Muscle layer of colon (tissue), 2 donors: ENCODE data around the gene IGF1R.

Source experiments
- H3K27ac ChIP-seq: one replicate; pipeline ENCODE4 v1.7.0; 2013; ENCODE audit warnings: low read depth, mild to moderate bottlenecking, low read length, moderate library complexity
- H3K27me3 ChIP-seq, 2 donors: one replicate each; pipeline ENCODE4 v1.7.0; 2013; ENCODE audit warnings: low read length in 2 of 2, mild to moderate bottlenecking in 2 of 2; ENCODE audit not compliant: insufficient read depth in 2 of 2, control insufficient read depth in 1 of 2
- H3K36me3 ChIP-seq: one replicate; pipeline ENCODE4 v1.7.0; 2013; ENCODE audit warnings: mild to moderate bottlenecking, low read length; ENCODE audit not compliant: insufficient read depth
- H3K4me1 ChIP-seq: one replicate; pipeline ENCODE4 v1.7.0; 2013; ENCODE audit warnings: mild to moderate bottlenecking, low read length; ENCODE audit not compliant: insufficient read depth
- H3K4me3 ChIP-seq, 2 donors: one replicate each; pipeline ENCODE4 v1.7.0; 2013; ENCODE audit warnings: low read length in 2 of 2, low read depth in 1 of 2, mild to moderate bottlenecking in 1 of 2, moderate library complexity in 1 of 2
- H3K9ac ChIP-seq: one replicate; pipeline ENCODE4 v1.7.0; 2013; ENCODE audit warnings: low read length
- H3K9me3 ChIP-seq: one replicate; pipeline ENCODE4 v1.7.0; 2013; ENCODE audit warnings: mild to moderate bottlenecking, low read length
- donor health status: abdominal sarcoma.
- donor health status: Adenocarcinoma of cecum.

IGF1R gene

GRCh38 chr15:98785807-98786621, 137.7 kb downstream of the IGF1R start:
- Histone ChIP-seq H3K27me3 (no peaks in the 10 kb centered on the region), H3K27ac (no peak overlapping the region), H3K9ac (no peak overlapping the region), H3K9me3 (no peaks in the 10 kb centered on the region), H3K4me3 (no peak overlapping the region), H3K36me3 (no peaks in the 10 kb centered on the region), H3K4me1 (peaks cover 31% of the 10 kb centered on the region)

- Histone ChIP-seq H3K9me3 (no peaks in the 10 kb centered on the region), H3K27me3 (no peaks in the 10 kb centered on the region), H3K36me3 (no peaks in the 10 kb centered on the region), H3K9ac (no peak overlapping the region), H3K4me3 (no peak overlapping the region), H3K4me1 (peaks cover 31% of the 10 kb centered on the region), H3K27ac (no peak overlapping the region)
These were observed 138.4 kb downstream of the IGF1R start for GRCh38 chr15:98786717-98787116.

GRCh38 chr15:98787194-98787593, 138.9 kb downstream of the IGF1R start:
- Histone ChIP-seq H3K4me1 (peaks cover 31% of the 10 kb centered on the region), H3K4me3 (no peak overlapping the region), H3K9ac (no peak overlapping the region), H3K36me3 (no peaks in the 10 kb centered on the region), H3K27me3 (no peaks in the 10 kb centered on the region), H3K27ac (no peak overlapping the region), H3K9me3 (no peaks in the 10 kb centered on the region)

- Histone ChIP-seq H3K4me3 (no peak overlapping the region), H3K9me3 (no peaks in the 10 kb centered on the region), H3K27ac (no peak overlapping the region), H3K27me3 (no peaks in the 10 kb centered on the region), H3K9ac (no peak overlapping the region), H3K4me1 (peaks cover 39% of the 10 kb centered on the region), H3K36me3 (no peaks in the 10 kb centered on the region)
These were observed 139.8 kb downstream of the IGF1R start for GRCh38 chr15:98787936-98788757.

- H3K9me3 ChIP-seq, result no peaks in the 10 kb centered on the region
- no peak overlapping the region for H3K9ac ChIP-seq
- no peaks in the 10 kb centered on the region for H3K36me3 ChIP-seq
- H3K4me1 ChIP-seq, result peaks cover 40% of the 10 kb centered on the region
- no peak overlapping the region for H3K27ac ChIP-seq
- no peaks in the 10 kb centered on the region for H3K27me3 ChIP-seq
- no peak overlapping the region for H3K4me3 ChIP-seq
These were observed 140.7 kb downstream of the IGF1R start for GRCh38 chr15:98789020-98789419.

GRCh38 chr15:98790270-98790669, 141.9 kb downstream of the IGF1R start:
- H3K27me3 ChIP-seq, result no peaks in the 10 kb centered on the region
- no peaks in the 10 kb centered on the region for H3K9me3 ChIP-seq
- H3K27ac ChIP-seq, result no peak overlapping the region
- no peaks in the 10 kb centered on the region for H3K36me3 ChIP-seq
- H3K4me1 ChIP-seq, result peaks cover 50% of the 10 kb centered on the region
- no peak overlapping the region for H3K4me3 ChIP-seq
- no peak overlapping the region for H3K9ac ChIP-seq

- Histone ChIP-seq H3K36me3 (no peaks in the 10 kb centered on the region), H3K9ac (no peak overlapping the region), H3K27ac (no peak overlapping the region), H3K9me3 (no peaks in the 10 kb centered on the region), H3K27me3 (no peaks in the 10 kb centered on the region), H3K4me3 (no peak overlapping the region), H3K4me1 (peaks cover 49% of the 10 kb centered on the region)
These were observed 142.8 kb downstream of the IGF1R start for GRCh38 chr15:98791046-98791701.

GRCh38 chr15:98792117-98792516, 143.8 kb downstream of the IGF1R start:
- H3K27me3 ChIP-seq, result no peaks in the 10 kb centered on the region
- H3K27ac ChIP-seq, result no peak overlapping the region
- H3K9me3 ChIP-seq, result no peaks in the 10 kb centered on the region
- no peak overlapping the region for H3K9ac ChIP-seq
- H3K4me3 ChIP-seq, result no peak overlapping the region
- H3K4me1 ChIP-seq, result peaks cover 44% of the 10 kb centered on the region
- H3K36me3 ChIP-seq, result no peaks in the 10 kb centered on the region

- no peaks in the 10 kb centered on the region for H3K27me3 ChIP-seq
- no peak overlapping the region for H3K27ac ChIP-seq
- no peak overlapping the region for H3K4me3 ChIP-seq
- H3K9me3 ChIP-seq, result no peaks in the 10 kb centered on the region
- no peak overlapping the region for H3K9ac ChIP-seq
- H3K4me1 ChIP-seq, result peaks cover 43% of the 10 kb centered on the region
- H3K36me3 ChIP-seq, result no peaks in the 10 kb centered on the region
These were observed 145.9 kb downstream of the IGF1R start for GRCh38 chr15:98794211-98794610.

- H3K9me3 ChIP-seq, result no peaks in the 10 kb centered on the region
- no peak overlapping the region for H3K27ac ChIP-seq
- no peak overlapping the region for H3K4me3 ChIP-seq
- H3K27me3 ChIP-seq, result no peaks in the 10 kb centered on the region
- H3K4me1 ChIP-seq, result peaks cover 48% of the 10 kb centered on the region
- H3K36me3 ChIP-seq, result no peaks in the 10 kb centered on the region
- no peak overlapping the region for H3K9ac ChIP-seq
These were observed 146.4 kb downstream of the IGF1R start for GRCh38 chr15:98794748-98795147.

GRCh38 chr15:98795980-98796379, 147.6 kb downstream of the IGF1R start:
- no peak overlapping the region for H3K9ac ChIP-seq
- no peak overlapping the region for H3K4me3 ChIP-seq
- no peak overlapping the region for H3K27ac ChIP-seq
- H3K27me3 ChIP-seq, result no peaks in the 10 kb centered on the region
- H3K36me3 ChIP-seq, result no peaks in the 10 kb centered on the region
- no peaks in the 10 kb centered on the region for H3K9me3 ChIP-seq
- H3K4me1 ChIP-seq, result peaks cover 60% of the 10 kb centered on the region
